Stomach (tissue), 4 donors: Measurements from ENCODE around the gene RGMB.

Experiments
- CTCF ChIP-seq, 7 experiments: fragments of 450-650 bp in 4 of 7; fragments of 200-600 bp in 3 of 7; sonication (generic) in 3 of 7; IDR thresholded peaks; one replicate each; pipeline ENCODE4 v1.5.1; 2016 to 2019; ENCODE audit warnings: antibody characterized with exemption in 7 of 7, control low read depth in 2 of 7, mild to moderate bottlenecking in 1 of 7
- EP300 ChIP-seq: sonication (generic); formaldehyde crosslinking; IDR thresholded peaks from one replicate; pipeline ENCODE4 v1.6.1; 2017; ENCODE audit warnings: antibody characterized with exemption

- no peak for TF ChIP-seq CTCF (IDR thresholded peaks at IDR 0.05)
- TF ChIP-seq EP300, result no peak
Measured at GRCh38 chr5:98741926-98742325, 31.5 kb upstream of the RGMB start.
